NB4 (cell line): ENCODE measurements around the gene CASP12.

Source experiments
- DNase-seq: peaks from one replicate; pipeline ENCODE4 v3.0.0; 2010; ENCODE audit warnings: low read depth
- H3K4me3 ChIP-seq: one replicate; pipeline ENCODE4 v1.5.1; 2011; ENCODE audit warnings: mild to moderate bottlenecking, low read depth, low read length, moderate library complexity
- MAX ChIP-seq: IDR thresholded peaks from 2 replicates; pipeline ENCODE4 v1.6.1; 2011; ENCODE audit warnings: low read depth, low read length
- MYC ChIP-seq: IDR thresholded peaks from 2 replicates; pipeline ENCODE4 v1.6.1; 2011; ENCODE audit warnings: low read depth, low read length
- POLR2A ChIP-seq: IDR thresholded peaks from 2 replicates; pipeline ENCODE4 v1.6.1; 2011; ENCODE audit warnings: mild to moderate bottlenecking; ENCODE audit not compliant: insufficient read length; ENCODE audit errors: extremely low read depth
- TF ChIP-seq, protein P1 (sequence below): IDR thresholded peaks from one replicate; pipeline ENCODE4 v1.5.1; 2012; ENCODE audit warnings: low read depth, low read length

Gene CASP12

DNA sequence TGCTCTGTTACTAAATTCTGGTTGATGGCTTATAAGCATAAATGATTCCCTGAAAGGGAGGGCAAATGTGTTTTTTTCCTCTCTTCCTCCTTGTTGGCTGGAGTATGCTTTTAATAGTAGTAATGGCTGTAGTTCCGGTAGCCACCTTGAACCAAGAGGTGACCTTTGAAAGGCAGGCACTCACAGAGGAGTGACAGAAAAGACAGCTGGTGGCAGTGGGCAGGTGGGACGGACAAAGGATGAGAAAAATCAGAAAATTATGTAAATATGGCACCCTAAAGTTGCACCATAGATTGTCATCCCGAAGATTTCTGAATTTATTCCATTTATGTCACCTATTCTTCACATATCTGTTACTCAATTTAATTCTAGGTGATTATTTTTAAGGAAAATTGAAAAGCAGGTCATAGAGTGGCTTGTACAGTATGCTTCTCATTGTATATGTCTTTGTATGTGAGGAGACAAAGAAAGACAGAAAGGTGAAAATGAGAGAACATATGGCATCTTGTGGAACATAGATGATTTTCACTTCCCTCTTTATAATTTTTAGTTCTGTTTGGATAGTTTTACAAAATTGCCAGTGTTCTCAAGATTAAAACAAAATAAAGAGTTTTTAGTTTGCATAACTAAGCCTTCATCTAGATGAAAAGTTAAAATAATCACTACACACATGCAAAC lies 17.0 kb downstream of the CASP12 start:
- TF ChIP-seq MAX = no peak
- TF ChIP-seq, protein P1, sequence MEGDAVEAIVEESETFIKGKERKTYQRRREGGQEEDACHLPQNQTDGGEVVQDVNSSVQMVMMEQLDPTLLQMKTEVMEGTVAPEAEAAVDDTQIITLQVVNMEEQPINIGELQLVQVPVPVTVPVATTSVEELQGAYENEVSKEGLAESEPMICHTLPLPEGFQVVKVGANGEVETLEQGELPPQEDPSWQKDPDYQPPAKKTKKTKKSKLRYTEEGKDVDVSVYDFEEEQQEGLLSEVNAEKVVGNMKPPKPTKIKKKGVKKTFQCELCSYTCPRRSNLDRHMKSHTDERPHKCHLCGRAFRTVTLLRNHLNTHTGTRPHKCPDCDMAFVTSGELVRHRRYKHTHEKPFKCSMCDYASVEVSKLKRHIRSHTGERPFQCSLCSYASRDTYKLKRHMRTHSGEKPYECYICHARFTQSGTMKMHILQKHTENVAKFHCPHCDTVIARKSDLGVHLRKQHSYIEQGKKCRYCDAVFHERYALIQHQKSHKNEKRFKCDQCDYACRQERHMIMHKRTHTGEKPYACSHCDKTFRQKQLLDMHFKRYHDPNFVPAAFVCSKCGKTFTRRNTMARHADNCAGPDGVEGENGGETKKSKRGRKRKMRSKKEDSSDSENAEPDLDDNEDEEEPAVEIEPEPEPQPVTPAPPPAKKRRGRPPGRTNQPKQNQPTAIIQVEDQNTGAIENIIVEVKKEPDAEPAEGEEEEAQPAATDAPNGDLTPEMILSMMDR = no peak
- TF ChIP-seq MYC = no peak
- TF ChIP-seq POLR2A = no peak
- H3K4me3 ChIP-seq = no peak overlapping the region
- DNase-seq = no peak

- no peak for DNase-seq
- TF ChIP-seq MAX = no peak
- no peak for TF ChIP-seq MYC
- no peak overlapping the region for H3K4me3 ChIP-seq
Measured at GRCh38 chr11:104879514-104880190, 18.6 kb downstream of the CASP12 start.

DNA sequence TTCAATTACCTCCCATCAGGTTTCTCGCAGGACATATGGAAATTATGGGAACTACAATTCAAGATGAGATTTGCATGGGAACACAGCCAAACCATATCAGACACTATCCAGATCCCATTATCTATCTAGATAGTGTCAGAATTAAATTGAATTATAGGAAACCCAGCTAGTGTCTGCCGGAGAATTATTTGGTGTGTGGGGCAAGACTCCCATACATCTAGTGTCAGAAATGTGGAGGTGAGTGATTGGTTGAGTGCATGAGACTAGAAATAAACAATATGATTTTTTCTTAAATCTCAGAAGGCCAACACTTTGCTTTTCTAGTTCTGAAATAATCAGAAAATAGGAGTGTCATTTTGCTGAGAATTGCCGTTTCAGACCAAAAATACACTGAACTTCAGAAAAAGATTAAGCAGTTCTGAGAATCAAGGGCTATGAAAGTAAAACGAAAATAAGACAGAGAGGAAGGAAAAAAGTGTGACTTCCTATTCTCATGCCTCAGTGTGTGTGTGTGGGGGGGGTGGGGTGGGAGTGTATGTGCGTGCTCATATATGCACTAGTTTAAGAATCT lies 21.3 kb downstream of the CASP12 start:
- no peak for DNase-seq
- H3K4me3 ChIP-seq = no peak overlapping the region
- TF ChIP-seq MYC (no peak), POLR2A (no peak)

DNA sequence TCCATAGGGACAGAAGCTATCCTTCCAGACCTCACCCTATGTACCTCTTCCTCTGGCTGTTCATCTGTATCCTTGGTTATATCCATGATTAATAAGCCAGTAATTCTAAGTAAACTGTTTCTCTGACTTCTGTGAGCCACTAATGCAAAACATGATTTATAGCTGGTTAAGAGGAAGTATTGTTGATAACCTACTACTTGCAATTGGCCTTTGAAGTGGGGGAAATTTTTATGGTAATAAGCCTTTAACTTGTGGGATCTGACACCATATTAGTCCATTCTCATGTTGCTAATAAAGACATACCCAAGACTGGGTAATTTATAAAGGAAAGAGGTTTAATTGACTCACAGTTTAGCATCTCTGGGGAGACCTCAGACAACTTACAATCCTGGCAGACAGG lies 21.9 kb downstream of the CASP12 start:
- TF ChIP-seq POLR2A (no peak), MYC (no peak), MAX (no peak)
- TF ChIP-seq, protein P1 = no peak
- H3K4me3 ChIP-seq = no peak overlapping the region
- DNase-seq = no peak

DNA sequence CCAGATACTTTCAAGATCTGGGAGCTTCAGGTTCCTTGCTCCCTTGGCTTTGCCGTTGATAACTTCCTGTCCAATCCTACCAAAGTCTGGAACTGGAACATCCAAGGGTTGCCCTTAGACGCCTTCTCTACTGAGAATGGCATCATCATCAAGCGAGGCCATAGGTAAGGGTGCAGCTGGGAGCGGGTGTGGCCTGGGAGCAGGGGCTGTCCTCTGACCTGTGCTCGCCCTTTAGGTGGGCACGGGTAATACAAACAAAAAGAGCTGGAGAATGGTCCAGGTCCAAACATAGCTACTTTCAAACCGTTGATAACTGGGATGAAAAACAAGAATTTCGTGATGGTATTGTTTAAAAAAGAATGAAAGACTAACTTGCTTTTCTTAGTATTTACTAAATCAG lies 25.0 kb downstream of the CASP12 start:
- no peak for DNase-seq
- no peak for TF ChIP-seq MYC
- TF ChIP-seq, protein P1 = peak; percentile 56

GRCh38 chr11:104872393-104872792 lies 25.9 kb downstream of the CASP12 start:
- no peak overlapping the region for H3K4me3 ChIP-seq
- TF ChIP-seq MYC (no peak), MAX (no peak), POLR2A (no peak)
- TF ChIP-seq, protein P1 = no peak
- DNase-seq = no peak

More for the DNA sequence above, 25.0 kb downstream of the CASP12 start:
- no peak overlapping the region for H3K4me3 ChIP-seq
